ENCODE measurements around the gene GALNT16.
"Not testable (repeated sequence)": the region's sequence is repeated elsewhere in the genome, so short reads cannot be mapped to it uniquely, and the experiment has no call there.

The GALNT16 gene

GRCh38 chr14:69280746-69281291 lies 20.9 kb downstream of the GALNT16 start:
- no peak overlapping the region for H3K4me3 ChIP-seq
- no peak overlapping the region for H3K27ac ChIP-seq

GRCh38 chr14:69281450-69282169 lies 21.7 kb downstream of the GALNT16 start:
- no peak overlapping the region for H3K27ac ChIP-seq
- no peak overlapping the region for H3K4me3 ChIP-seq

GRCh38 chr14:69282448-69282847 lies 22.5 kb downstream of the GALNT16 start:
- H3K4me3 ChIP-seq, result no peak overlapping the region
- no peak overlapping the region for H3K27ac ChIP-seq

GRCh38 chr14:69284170-69284569 lies 24.2 kb downstream of the GALNT16 start:
- H3K4me3 ChIP-seq, result no peak overlapping the region
- H3K27ac ChIP-seq, result no peak overlapping the region

- Histone ChIP-seq H3K4me3 (no peak overlapping the region), H3K27ac (peak overlapping the region in 1 of 21 experiments; percentile 34)
Observed at GRCh38 chr14:69285661-69286255, 25.8 kb downstream of the GALNT16 start.

- Histone ChIP-seq H3K4me3 (no peak overlapping the region), H3K27ac (peak overlapping the region in 7 of 21 experiments; percentile 5 to 74 (median 43))
Observed at GRCh38 chr14:69287098-69288010, 27.4 kb downstream of the GALNT16 start.

- H3K27ac ChIP-seq, result peak overlapping the region in 7 of 21 experiments; percentile 14 to 74 (median 43)
- no peak overlapping the region for H3K4me3 ChIP-seq
Observed at GRCh38 chr14:69288011-69288771, 28.2 kb downstream of the GALNT16 start.

GRCh38 chr14:69288956-69289705 lies 29.2 kb downstream of the GALNT16 start:
- Histone ChIP-seq H3K27ac (peak overlapping the region in 14 of 21 experiments; percentile 15 to 74 (median 52)), H3K4me3 (no peak overlapping the region)

- Histone ChIP-seq H3K27ac (peak overlapping the region in 14 of 21 experiments; percentile 15 to 74 (median 52)), H3K4me3 (no peak overlapping the region)
Observed at GRCh38 chr14:69289811-69290520, 30.0 kb downstream of the GALNT16 start.

GRCh38 chr14:69290881-69291280 lies 30.9 kb downstream of the GALNT16 start:
- not testable (repeated sequence) for H3K4me3 ChIP-seq
- H3K27ac ChIP-seq, result peak overlapping the region in 8 of 21 experiments; percentile 11 to 69 (median 32)

- H3K27ac ChIP-seq, result peak overlapping the region in 5 of 21 experiments; percentile 11 to 65 (median 18)
Observed at GRCh38 chr14:69291396-69291795, 31.4 kb downstream of the GALNT16 start.

GRCh38 chr14:69291891-69292561 lies 32.1 kb downstream of the GALNT16 start:
- peak overlapping the region in 3 of 21 experiments; percentile 11 to 65 (median 18) for H3K27ac ChIP-seq
- H3K4me3 ChIP-seq, result no peak overlapping the region

More at GRCh38 chr14:69291396-69291795, 31.4 kb downstream of the GALNT16 start:
- no peak overlapping the region for H3K4me3 ChIP-seq

GRCh38 chr14:69298131-69299071 lies 38.4 kb downstream of the GALNT16 start:
- no peak overlapping the region for H3K27ac ChIP-seq
- no peak overlapping the region for H3K4me3 ChIP-seq

- H3K27ac ChIP-seq, result no peak overlapping the region
- no peak overlapping the region for H3K4me3 ChIP-seq
Observed at GRCh38 chr14:69299286-69300035, 39.5 kb downstream of the GALNT16 start.

- no peak overlapping the region for H3K4me3 ChIP-seq
- no peak overlapping the region for H3K27ac ChIP-seq
Observed at GRCh38 chr14:69300601-69301221, 40.8 kb downstream of the GALNT16 start.

All from skin epidermis (tissue), 12 donors.